HepG2 (cell line): Measurements from ENCODE around the gene DENND1C. TPM values are rescaled to one million over a fixed set of nuclear protein-coding genes. Genes with fewer than 3 reads are reported as not detected.

Experiments
- ATAC-seq: fragments of 200-7000 bp; cut with Tn5 transposase; 3 replicates; pipeline ENCODE4 v1.9.1; 2020; ENCODE audit warnings: mild to moderate bottlenecking, moderate library complexity
- BruUV-seq: library from RNA; stranded (reverse); fragments of 400-500 nt; replicated peaks from 2 replicates; lab custom pipeline; 2021; lab: Mats Ljungman, UMichigan
- CTCF ChIA-PET: fragments of 300-600 bp; formaldehyde crosslinking; extraction: SDS; loops from one replicate; lab custom pipeline; 2021; ENCODE audit warnings: low total read pairs, inconsistent platforms, low intra/inter-chr PET ratio; lab: Yijun Ruan, JAX
- POLR2A ChIA-PET: fragments of 350-600 bp; sonication (Branson Sonifier 250); formaldehyde crosslinking; loops from one replicate; lab custom pipeline; 2020; ENCODE audit warnings: antibody characterized with exemption, inconsistent platforms; lab: Yijun Ruan, JAX
- DNase-seq: peaks from one replicate; pipeline ENCODE4 v3.0.0-alpha.2; 2015; ENCODE audit warnings: low spot score
- FAIRE-seq: peaks from 3 replicates; lab custom pipeline; 2011; peaks lifted over from hg19 to GRCh38; lab: Jason Lieb, UNC
- H2AFZ ChIP-seq: one replicate; pipeline ENCODE4 v1.6.1; 2011; ENCODE audit warnings: low read length, inconsistent platforms
- H3K27ac ChIP-seq: fragments of 300-600 bp; 3 replicates; pipeline ENCODE4 v1.8.0; 2011; ENCODE audit warnings: mixed run types, mild to moderate bottlenecking, mixed read lengths, low read length, inconsistent platforms; ENCODE audit not compliant: insufficient read depth; ENCODE audit errors: extremely low read length
- H3K27me3 ChIP-seq, 2 experiments: fragments of 200-600 bp in 1 of 2; 2 replicates in 1 of 2; 3 replicates in 1 of 2; pipeline versions ENCODE4 v1.6.0 to v1.8.0; 2011; ENCODE audit warnings: low read length in 2 of 2, mild to moderate bottlenecking in 2 of 2, moderate library complexity in 2 of 2, inconsistent platforms in 1 of 2; ENCODE audit not compliant: insufficient read depth in 2 of 2, control insufficient read depth in 1 of 2
- H3K36me3 ChIP-seq, 2 experiments: fragments of 200-600 bp in 1 of 2; replicated peaks in 1 of 2; 2 replicates in 1 of 2; 3 replicates in 1 of 2; pipeline versions ENCODE4 v1.5.1 to v1.8.0; 2011; ENCODE audit warnings: low read length in 2 of 2, inconsistent platforms in 1 of 2; ENCODE audit not compliant: insufficient read depth in 2 of 2, control insufficient read depth in 1 of 2
- H3K4me1 ChIP-seq: 2 replicates; pipeline ENCODE4 v1.5.1; 2012; ENCODE audit warnings: low read length, inconsistent platforms; ENCODE audit not compliant: insufficient read depth
- H3K4me2 ChIP-seq: 2 replicates; pipeline ENCODE4 v1.6.0; 2011; ENCODE audit warnings: low read depth, low read length, inconsistent platforms
- H3K4me3 ChIP-seq, 3 experiments: fragments of 200-600 bp in 1 of 3; sonication (generic), shearing (Covaris generic) in 1 of 3; replicated peaks in 1 of 3; 2 replicates each; pipeline ENCODE4 v1.5.1; 2011 to 2016; ENCODE audit warnings: low read length in 3 of 3, inconsistent platforms in 2 of 3, low read depth in 2 of 3, mild to moderate bottlenecking in 2 of 3, control low read depth in 1 of 3, mixed read lengths in 1 of 3; ENCODE audit not compliant: insufficient read depth in 1 of 3
- H3K79me2 ChIP-seq: one replicate; pipeline ENCODE4 v1.6.1; 2011; ENCODE audit warnings: low read length, inconsistent platforms; ENCODE audit not compliant: insufficient read depth
- H3K9ac ChIP-seq: 2 replicates; pipeline ENCODE4 v1.6.0; 2011; ENCODE audit warnings: mild to moderate bottlenecking, low read depth, low read length, inconsistent platforms; ENCODE audit not compliant: insufficient read depth
- H3K9me3 ChIP-seq: 2 replicates; pipeline ENCODE4 v1.5.1; 2012; ENCODE audit warnings: mild to moderate bottlenecking, low read length
- H4K20me1 ChIP-seq: 2 replicates; pipeline ENCODE4 v1.6.0; 2011; ENCODE audit warnings: inconsistent platforms, mild to moderate bottlenecking, low read length, moderate library complexity; ENCODE audit not compliant: insufficient read depth
- BHLHE40 ChIP-seq: IDR thresholded peaks from 2 replicates; pipeline ENCODE4 v1.6.1; 2011; ENCODE audit warnings: low read length, improper control_type of control experiment
- CBFB ChIP-seq: sonication (generic); formaldehyde crosslinking; IDR thresholded peaks from 2 replicates; pipeline ENCODE4 v1.4.0; 2020; ENCODE audit warnings: missing genetic modification reagents
- FOXK2 ChIP-seq: fragments of 450-650 bp; IDR thresholded peaks from 2 replicates; pipeline ENCODE4 v1.6.1; 2016
- HOXA3 ChIP-seq: sonication (generic); formaldehyde crosslinking; IDR thresholded peaks from 2 replicates; pipeline ENCODE4 v1.5.0; 2020; ENCODE audit warnings: missing genetic modification reagents
- KAT8 ChIP-seq: IDR thresholded peaks from 2 replicates; pipeline ENCODE4 v1.6.1; 2016; ENCODE audit warnings: missing genetic modification reagents, missing compliant biosample characterization
- KLF12 ChIP-seq: sonication (generic); formaldehyde crosslinking; IDR thresholded peaks from 2 replicates; pipeline ENCODE4 v1.4.0; 2020; ENCODE audit warnings: missing genetic modification reagents, borderline replicate concordance
- SAP130 ChIP-seq: IDR thresholded peaks from 2 replicates; pipeline ENCODE4 v1.6.1; 2016; ENCODE audit warnings: low read depth
- SNAI1 ChIP-seq: sonication (generic); formaldehyde crosslinking; IDR thresholded peaks from 2 replicates; pipeline ENCODE4 v1.5.0; 2020; ENCODE audit warnings: mild to moderate bottlenecking, missing genetic modification reagents, borderline replicate concordance
- ZBTB8A ChIP-seq: sonication (generic); formaldehyde crosslinking; IDR thresholded peaks from 2 replicates; pipeline ENCODE4 v1.4.0; 2020; ENCODE audit warnings: mild to moderate bottlenecking, low read depth, missing genetic modification reagents, borderline replicate concordance
- ZNF138 ChIP-seq: sonication (generic); formaldehyde crosslinking; IDR thresholded peaks from 2 replicates; pipeline ENCODE4 v1.5.0; 2020; ENCODE audit warnings: mild to moderate bottlenecking, low read depth, missing genetic modification reagents
- ZNF335 ChIP-seq: sonication (generic); formaldehyde crosslinking; IDR thresholded peaks from 2 replicates; pipeline ENCODE4 v1.4.0; 2020; ENCODE audit warnings: missing genetic modification reagents
- WGBS: methylation state at CpG from one replicate; pipeline ENCODE4 v1.1.6; 2017; ENCODE audit warnings: low lambda C conversion rate; 5-methylcytosine and 5-hydroxymethylcytosine counted together
- in situ Hi-C: cut with HindIII; loops from 2 replicates; pipeline ENCODE4 v1.10.0; 2017; ENCODE audit warnings: low pct_unique_long_range_greater_than_20kb; ENCODE audit not compliant: extremely low pct_ligation_motif_present
- intact Hi-C: fragments of 100-400 bp; cut with micrococcal nuclease; formaldehyde crosslinking; loops from one replicate; pipeline ENCODE4 v1.10.0; 2022; ENCODE audit not compliant: unreplicated experiment
- polyA plus RNA-seq, 8 experiments: library from polyadenylated mRNA; depleted of rRNA in 3 of 8; stranded (reverse) in 7 of 8; unstranded in 1 of 8; fragments of >200 nt; fragmentation: Illumina TruSeq in 4 of 8; extraction: Trizol in 4 of 8; gene quantifications; 2 replicates each; pipeline versions ENCODE4 v1.2.1 to v1.2.3, GENCODE V29; 2011 to 2016; ENCODE audit warnings: low read depth in 4 of 8, missing spikeins in 1 of 8, mixed read lengths in 1 of 8; ENCODE audit not compliant: insufficient read depth in 1 of 8
- total RNA-seq, 5 experiments: library from RNA; depleted of rRNA; stranded (reverse); fragments of >200 nt; fragmentation: Illumina TruSeq; extraction: Trizol; gene quantifications; 2 replicates each; pipeline ENCODE4 v1.2.3, GENCODE V29; 2016; ENCODE audit warnings: low read depth in 1 of 5

The DENND1C gene
- total and polyA plus RNA-seq, 2 of the 13 experiments (the other 11 are each of a cell fraction or from before 2014, with no cell fraction given): 0.04 to 0.73 TPM

DNA sequence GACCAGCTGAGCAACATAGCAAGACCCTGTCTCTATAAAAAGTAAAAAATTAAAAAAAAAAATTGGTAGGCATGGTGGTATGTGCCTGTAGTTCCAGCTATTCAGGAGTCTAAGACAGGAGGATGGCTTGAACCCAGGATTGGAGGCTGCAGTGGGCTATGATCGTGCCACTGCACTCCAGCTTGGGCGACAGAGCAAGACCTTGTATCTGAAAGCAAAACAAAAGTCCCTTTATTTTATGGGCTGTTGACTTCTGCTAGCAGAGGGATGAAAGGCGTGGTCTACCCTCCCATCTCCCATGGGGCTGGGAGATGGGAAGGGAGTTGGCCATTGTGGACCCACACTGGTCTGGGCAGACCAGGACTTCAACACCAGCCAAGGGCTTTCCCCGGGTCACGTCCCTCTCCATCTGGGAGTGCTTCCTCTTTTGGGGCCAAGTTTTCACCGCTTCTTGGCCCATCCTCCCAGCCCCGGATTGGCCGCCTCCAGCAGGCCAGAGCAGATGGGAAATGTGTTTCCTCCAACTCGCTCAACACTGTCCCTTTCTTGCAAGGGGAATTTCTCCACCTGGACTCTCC lies 47.0 kb upstream of the DENND1C start (continued):
- TF ChIP-seq KLF12 (CRISPR knock-in tag): no peak
- TF ChIP-seq ZNF138 (CRISPR knock-in tag): no peak
- peak; percentile 39 for TF ChIP-seq SAP130
- TF ChIP-seq BHLHE40: no peak
- TF ChIP-seq SNAI1: no peak
- TF ChIP-seq FOXK2: no peak
- no peak for TF ChIP-seq HOXA3 (CRISPR knock-in tag)
- no peak for TF ChIP-seq ZBTB8A

DNA sequence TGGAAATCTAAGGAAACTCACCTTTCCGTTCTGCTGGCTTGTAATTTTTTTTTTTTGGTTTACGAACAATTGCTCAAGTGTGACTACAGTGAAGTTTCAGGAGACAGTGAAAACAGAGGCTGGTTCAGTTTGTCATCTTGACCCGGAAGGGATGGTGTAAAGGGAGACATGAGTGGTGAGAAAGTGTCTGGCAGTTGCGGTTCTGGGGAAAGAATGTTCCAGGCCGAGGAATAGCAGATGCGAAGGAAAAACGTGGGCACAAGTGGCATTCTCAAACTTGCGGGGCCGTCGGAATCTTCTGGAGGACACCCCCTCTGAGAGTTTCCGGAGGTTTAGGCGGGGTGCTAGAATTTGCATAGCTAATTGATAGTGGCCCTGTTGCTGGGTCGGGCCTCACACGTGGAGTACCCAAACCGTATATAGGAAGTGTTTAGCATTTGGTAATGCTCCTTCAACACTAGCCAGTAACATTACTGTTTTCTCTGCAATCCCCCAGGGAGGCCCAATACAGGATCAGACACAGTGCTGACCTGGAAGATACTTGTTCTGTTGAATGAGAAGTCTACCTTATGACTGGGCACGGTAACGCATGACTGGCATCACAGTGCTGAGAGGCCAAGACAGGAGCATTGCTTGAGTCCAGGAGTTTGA lies 46.4 kb upstream of the DENND1C start:
- no peak overlapping the region for H3K4me3 ChIP-seq
- no TSS peak for BruUV-seq
- no peaks in the 10 kb centered on the region for H3K9me3 ChIP-seq
- DNase-seq (no peak), ATAC-seq (no peak; the same call in 2 of the 3 replicates), FAIRE-seq (no peak)
- H3K9ac ChIP-seq: no peak overlapping the region
- H4K20me1 ChIP-seq: no peaks in the 10 kb centered on the region
- peaks cover 47% of the 10 kb centered on the region for H3K4me1 ChIP-seq
- H3K36me3 ChIP-seq: no peaks in the 10 kb centered on the region
- intact Hi-C loops (no loop called here), in situ Hi-C loops (no loop called here)
- 0 out of 2 replicates have a peak, but pooled peaks have one; percentile 16 for TF ChIP-seq ZNF335 (CRISPR knock-in tag)
- no peak for TF ChIP-seq CBFB (CRISPR knock-in tag)
- TF ChIP-seq KAT8 (CRISPR knock-in tag): 0 out of 2 replicates have a peak, but pooled peaks have one; percentile 7
- TF ChIP-seq HOXA3 (CRISPR knock-in tag): no peak
- H3K4me2 ChIP-seq: no peak overlapping the region
- 65% methylated on average over 17 of the region's 17 CpGs for WGBS
- H2AFZ ChIP-seq: no peak overlapping the region
- ChIA-PET POLR2A (no interaction called here), CTCF (no interaction called here)
- no peak overlapping the region for H3K27ac ChIP-seq
- no peaks in the 10 kb centered on the region for H3K79me2 ChIP-seq
- H3K27me3 ChIP-seq: peaks cover 0 to 14% of the 10 kb centered on the region in 2 experiments; a peak in 3 of 5 replicates
